Ishikawa (cell line): ENCODE results near the gene WDR70.
A peak's percentile ranks its signal among the peaks of the same experiment; 100 is the strongest.

Source experiments
- CEBPB ChIP-seq: IDR thresholded peaks from 2 replicates; pipeline ENCODE4 v1.6.1; 2012
- CREB1 ChIP-seq: IDR thresholded peaks from 2 replicates; pipeline ENCODE4 v1.6.1; 2012; ENCODE audit warnings: low read depth
- EGR1 ChIP-seq: IDR thresholded peaks from 2 replicates; pipeline ENCODE4 v1.6.1; 2012
- EP300 ChIP-seq: IDR thresholded peaks from 2 replicates; pipeline ENCODE4 v1.6.1; 2012; ENCODE audit warnings: borderline replicate concordance
- FOXM1 ChIP-seq: IDR thresholded peaks from 2 replicates; pipeline ENCODE4 v1.6.1; 2012; ENCODE audit warnings: low read depth, borderline replicate concordance
- MAX ChIP-seq: IDR thresholded peaks from 2 replicates; pipeline ENCODE4 v1.6.1; 2012
- NFIC ChIP-seq: IDR thresholded peaks from 2 replicates; pipeline ENCODE4 v1.6.1; 2012
- RAD21 ChIP-seq: IDR thresholded peaks from 2 replicates; pipeline ENCODE4 v1.6.1; 2012; ENCODE audit warnings: low read depth
- REST ChIP-seq: IDR thresholded peaks from 2 replicates; pipeline ENCODE4 v1.6.1; 2012; ENCODE audit warnings: low read depth, mild to moderate bottlenecking
- TAF1 ChIP-seq: IDR thresholded peaks from 2 replicates; pipeline ENCODE4 v1.6.1; 2012; ENCODE audit warnings: low read depth, mild to moderate bottlenecking
- TCF12 ChIP-seq: IDR thresholded peaks from 2 replicates; pipeline ENCODE4 v1.6.1; 2012; ENCODE audit warnings: low read depth
- TEAD4 ChIP-seq: IDR thresholded peaks from 2 replicates; pipeline ENCODE4 v1.6.1; 2012
- YY1 ChIP-seq: IDR thresholded peaks from 2 replicates; pipeline ENCODE4 v1.6.1; 2012; ENCODE audit warnings: low read depth
- ZBTB7A ChIP-seq: IDR thresholded peaks from 2 replicates; pipeline ENCODE4 v1.6.1; 2012; ENCODE audit warnings: low read depth
- TF ChIP-seq, protein P1 (sequence below): IDR thresholded peaks from 2 replicates; pipeline ENCODE4 v1.6.1; 2012

Gene WDR70

DNA sequence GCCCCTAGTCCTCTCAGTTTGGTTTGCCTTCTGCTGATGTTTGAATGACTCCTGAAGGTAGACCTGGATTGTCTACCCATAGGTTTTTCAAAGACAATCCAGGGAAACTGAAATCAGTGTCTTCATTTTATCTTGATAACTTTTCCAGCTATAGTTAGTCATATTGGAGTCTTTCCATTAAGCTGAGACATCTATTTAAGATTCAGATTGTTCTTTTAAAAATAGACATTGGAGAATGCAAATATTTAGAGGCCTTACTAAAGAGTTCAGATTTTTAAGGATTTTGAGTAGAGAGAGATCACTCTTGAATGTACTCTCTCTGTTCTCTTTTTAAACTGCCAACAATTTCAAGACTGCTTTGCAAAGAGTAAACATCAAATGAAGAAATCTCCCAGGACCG lies 391.7 kb downstream of the WDR70 start:
- TF ChIP-seq, protein P1, sequence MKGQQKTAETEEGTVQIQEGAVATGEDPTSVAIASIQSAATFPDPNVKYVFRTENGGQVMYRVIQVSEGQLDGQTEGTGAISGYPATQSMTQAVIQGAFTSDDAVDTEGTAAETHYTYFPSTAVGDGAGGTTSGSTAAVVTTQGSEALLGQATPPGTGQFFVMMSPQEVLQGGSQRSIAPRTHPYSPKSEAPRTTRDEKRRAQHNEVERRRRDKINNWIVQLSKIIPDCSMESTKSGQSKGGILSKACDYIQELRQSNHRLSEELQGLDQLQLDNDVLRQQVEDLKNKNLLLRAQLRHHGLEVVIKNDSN = no peak
- no peak for TF ChIP-seq FOXM1

- TF ChIP-seq EP300 (no peak), REST (no peak), NFIC (no peak), CREB1 (no peak), EGR1 (no peak), ZBTB7A (no peak), MAX (no peak), TAF1 (no peak), TCF12 (no peak), FOXM1 (no peak), YY1 (no peak), CEBPB (no peak), TEAD4 (no peak), RAD21 (no peak)
- TF ChIP-seq, protein P1 = no peak
Observed at GRCh38 chr5:37771203-37771611, 392.1 kb downstream of the WDR70 start.

DNA sequence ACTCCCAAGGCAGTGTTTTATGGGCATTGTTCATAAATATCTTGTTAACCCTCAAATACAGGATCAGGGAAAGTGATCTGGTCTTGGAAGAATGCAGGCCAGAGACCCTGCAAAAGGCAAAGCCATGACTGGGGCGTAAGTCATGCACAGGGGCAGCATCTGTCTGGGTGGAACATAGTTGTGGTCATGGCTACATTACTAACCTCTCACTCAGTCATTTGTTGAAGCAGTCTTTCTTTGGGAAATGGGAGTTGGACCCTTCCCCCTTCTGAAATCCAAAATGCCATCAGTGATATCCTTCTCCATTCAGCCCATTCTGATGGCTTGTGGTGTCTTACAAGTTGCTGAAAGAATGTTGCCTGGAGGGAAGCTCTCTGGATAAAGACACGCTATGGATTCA lies 392.6 kb downstream of the WDR70 start:
- TF ChIP-seq ZBTB7A (no peak), RAD21 (no peak)

DNA sequence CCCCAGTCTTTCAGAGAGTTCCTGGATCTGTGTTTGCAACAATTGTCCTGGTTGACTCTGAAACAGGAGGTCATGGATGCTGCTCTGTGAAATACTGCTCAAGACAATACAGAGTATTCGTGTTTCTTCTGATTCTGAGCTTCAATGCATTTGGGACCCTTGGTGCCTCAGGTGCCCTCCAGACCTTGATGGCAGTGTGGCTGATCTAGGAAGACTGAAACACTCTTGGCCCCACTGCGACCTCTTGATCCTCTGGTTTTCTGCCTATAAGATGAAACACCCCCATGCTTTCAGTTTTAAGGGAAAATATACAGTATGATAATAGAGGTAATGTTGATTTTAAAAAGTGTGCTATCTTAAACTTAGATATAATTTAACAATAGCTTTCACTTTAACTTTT lies 393.1 kb downstream of the WDR70 start:
- TF ChIP-seq CREB1 (no peak), CEBPB (no peak), TAF1 (no peak), TCF12 (no peak), EP300 (no peak), MAX (no peak), NFIC (no peak), YY1 (no peak), REST (no peak), RAD21 (no peak), EGR1 (no peak), TEAD4 (no peak), ZBTB7A (no peak), FOXM1 (no peak)
- TF ChIP-seq, protein P1 = no peak

DNA sequence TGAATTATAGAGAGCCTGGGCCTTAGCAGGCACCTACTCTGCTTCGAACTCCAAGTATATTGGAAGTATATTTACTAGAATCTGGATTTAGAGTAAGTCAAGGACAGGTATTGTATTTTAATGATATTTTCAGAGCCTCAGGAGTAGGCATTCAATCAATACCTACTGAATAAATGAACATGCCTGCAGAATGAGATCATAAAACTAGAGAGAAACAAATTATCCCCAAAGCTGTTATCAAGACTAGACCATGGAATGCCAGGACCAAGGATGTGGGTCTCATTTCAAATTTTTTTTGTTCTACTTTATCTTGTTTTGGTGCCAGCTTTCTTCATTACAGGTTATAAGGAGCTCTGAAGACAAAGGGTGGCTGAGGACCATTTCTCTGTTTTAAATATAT lies 394.7 kb downstream of the WDR70 start:
- TF ChIP-seq FOXM1 (no peak), CREB1 (no peak), EGR1 (no peak), RAD21 (no peak), TEAD4 (no peak), CEBPB (no peak), EP300 (no peak), NFIC (no peak), TAF1 (no peak)
- TF ChIP-seq, protein P1 = no peak

DNA sequence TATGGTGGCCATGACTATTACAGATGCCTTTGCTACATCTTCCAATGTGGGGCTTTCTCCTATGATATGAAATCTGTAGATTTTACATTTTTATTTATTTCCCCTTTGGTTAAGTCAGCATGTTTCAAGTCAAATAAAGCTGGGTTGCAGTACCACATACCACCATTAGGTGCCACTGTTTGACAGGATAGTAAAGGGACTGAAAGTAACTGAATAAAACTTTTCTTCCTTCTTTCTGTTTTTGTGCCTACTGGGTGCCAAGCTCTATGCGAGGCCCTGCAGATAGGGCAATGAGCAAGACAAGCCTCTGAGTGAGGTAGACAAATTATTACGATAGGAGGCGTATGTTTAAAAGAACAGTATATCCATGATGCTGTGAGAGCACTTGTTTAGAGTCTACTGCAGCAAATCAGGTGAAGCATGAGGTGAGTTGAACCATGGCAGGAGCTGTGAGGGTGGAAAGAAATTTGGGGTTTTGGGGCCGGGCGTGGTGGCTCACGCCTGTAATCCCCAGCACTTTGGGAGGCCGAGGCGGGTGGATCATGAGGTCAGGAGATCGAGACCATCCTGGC lies 395.9 kb downstream of the WDR70 start:
- TF ChIP-seq CEBPB = no peak
- peak; percentile 52 for TF ChIP-seq RAD21
